Measurements from ENCODE around the gene EIPR1.
"Not testable (repeated sequence)": the region's sequence is repeated elsewhere in the genome, so short reads cannot be mapped to it uniquely, and the experiment has no call there.

Gene EIPR1

GRCh38 chr2:3185256-3185655 lies 192.4 kb downstream of the EIPR1 start:
- DNase-seq, result no peak

GRCh38 chr2:3184167-3184566 lies 193.5 kb downstream of the EIPR1 start:
- DNase-seq, result no peak

GRCh38 chr2:3183766-3184165 lies 193.9 kb downstream of the EIPR1 start:
- DNase-seq, result no peak

GRCh38 chr2:3182848-3183247 lies 194.8 kb downstream of the EIPR1 start:
- DNase-seq, result no peak

GRCh38 chr2:3181416-3182010 lies 196.1 kb downstream of the EIPR1 start:
- DNase-seq, result no peak

- not testable (repeated sequence) for DNase-seq
These were observed 196.8 kb downstream of the EIPR1 start for GRCh38 chr2:3180909-3181221.

GRCh38 chr2:3180082-3180908 lies 197.3 kb downstream of the EIPR1 start:
- no peak for DNase-seq

- no peak for DNase-seq
These were observed 198.0 kb downstream of the EIPR1 start for GRCh38 chr2:3179626-3180025.

- DNase-seq, result peak; percentile 21
These were observed 198.4 kb downstream of the EIPR1 start for GRCh38 chr2:3179208-3179607.

- DNase-seq, result no peak
These were observed 199.0 kb downstream of the EIPR1 start for GRCh38 chr2:3178578-3179031.

- no peak for DNase-seq
These were observed 199.6 kb downstream of the EIPR1 start for GRCh38 chr2:3177891-3178577.

- DNase-seq, result no peak
These were observed 200.8 kb downstream of the EIPR1 start for GRCh38 chr2:3176869-3177255.

- no peak for DNase-seq
These were observed 201.3 kb downstream of the EIPR1 start for GRCh38 chr2:3176071-3176868.

GRCh38 chr2:3175568-3175955 lies 202.1 kb downstream of the EIPR1 start:
- no peak for DNase-seq

GRCh38 chr2:3174626-3175567 lies 202.7 kb downstream of the EIPR1 start:
- DNase-seq, result no peak

GRCh38 chr2:3173031-3173430 lies 204.6 kb downstream of the EIPR1 start:
- DNase-seq, result no peak

GRCh38 chr2:3172265-3172935 lies 205.2 kb downstream of the EIPR1 start:
- DNase-seq, result no peak

GRCh38 chr2:3171564-3172264 lies 205.9 kb downstream of the EIPR1 start:
- DNase-seq, result no peak

- no peak for DNase-seq
These were observed 206.7 kb downstream of the EIPR1 start for GRCh38 chr2:3170792-3171455.
